Calu3 (cell line): ENCODE measurements around the gene SESTD1. TPM values are rescaled to one million over a fixed set of nuclear protein-coding genes. Genes with fewer than 3 reads are reported as not detected.
A peak's percentile ranks its signal among the peaks of the same experiment; 100 is the strongest.

ENCODE experiments used
- BruUV-seq: library from RNA; stranded (reverse); fragments of 400-500 nt; replicated peaks from 2 replicates; lab custom pipeline; 2021; lab: Mats Ljungman, UMichigan
- CTCF ChIA-PET: fragments of 300-600 bp; sonication (Branson Sonifier 250); formaldehyde crosslinking; loops from one replicate; lab custom pipeline; 2022; ENCODE audit warnings: antibody characterized with exemption; lab: Charles Lee
- DNase-seq: peaks from one replicate; pipeline ENCODE4 v3.0.0; 2022
- H3K27ac Mint-ChIP-seq: one replicate; pipeline ENCODE4 v1.8.0; 2022; ENCODE audit warnings: mixed read lengths; ENCODE audit not compliant: unreplicated experiment
- H3K27me3 Mint-ChIP-seq: one replicate; pipeline ENCODE4 v1.8.0; 2022; ENCODE audit warnings: mixed read lengths; ENCODE audit not compliant: unreplicated experiment
- H3K36me3 Mint-ChIP-seq: one replicate; pipeline ENCODE4 v1.8.0; 2022; ENCODE audit warnings: mild to moderate bottlenecking, moderate library complexity, mixed read lengths; ENCODE audit not compliant: insufficient read depth, unreplicated experiment
- H3K4me1 Mint-ChIP-seq: one replicate; pipeline ENCODE4 v1.8.0; 2022; ENCODE audit warnings: mild to moderate bottlenecking, low read depth, mixed read lengths; ENCODE audit not compliant: unreplicated experiment
- H3K4me3 Mint-ChIP-seq: one replicate; pipeline ENCODE4 v1.8.0; 2022; ENCODE audit warnings: mild to moderate bottlenecking, low read depth, moderate library complexity, mixed read lengths; ENCODE audit not compliant: unreplicated experiment
- H3K9me3 Mint-ChIP-seq: one replicate; pipeline ENCODE4 v1.8.0; 2022; ENCODE audit warnings: low read depth, mixed read lengths; ENCODE audit not compliant: unreplicated experiment
- CTCF ChIP-seq: fragments of 200-600 bp; IDR thresholded peaks from one replicate; pipeline ENCODE4 v1.8.0; 2022; ENCODE audit warnings: antibody characterized with exemption; ENCODE audit not compliant: unreplicated experiment
- intact Hi-C: fragments of 100-400 bp; cut with micrococcal nuclease; formaldehyde crosslinking; loops from one replicate; pipeline ENCODE4 v1.10.0; 2022; ENCODE audit not compliant: unreplicated experiment
- total RNA-seq: library from RNA; stranded (reverse); gene quantifications from 2 replicates; pipeline ENCODE4 v1.2.3, GENCODE V29; 2022

SESTD1 gene
- total RNA-seq, 1 experiment from 2014 or later = 145 TPM

GRCh38 chr2:179237209-179237946, 27.3 kb downstream of the SESTD1 start:
- no peak for DNase-seq
- intact Hi-C loops = loop anchor here (5.0 kb wide), 1 partner anchor 105 kb away; no protein-coding TSS in a partner anchor
- peaks cover 18% of the 10 kb centered on the region for H3K36me3 Mint-ChIP-seq
- H3K4me3 Mint-ChIP-seq = no peak overlapping the region
- peaks cover 8% of the 10 kb centered on the region for H3K9me3 Mint-ChIP-seq
- TF ChIP-seq CTCF = no peak
- H3K4me1 Mint-ChIP-seq = peaks cover 71% of the 10 kb centered on the region
- H3K27ac Mint-ChIP-seq = peak overlapping the region; percentile 21
- H3K27me3 Mint-ChIP-seq = no peaks in the 10 kb centered on the region
- BruUV-seq = no TSS peak
- CTCF ChIA-PET = no interaction called here

- CTCF ChIA-PET = interaction anchor here (0.7 kb wide), 1 partner anchor 1354 kb away, joined by 7 read pairs; no protein-coding TSS in a partner anchor
- Mint-ChIP-seq H3K9me3 (peaks cover 6% of the 10 kb centered on the region), H3K36me3 (peaks cover 13% of the 10 kb centered on the region), H3K27ac (peak overlapping the region; percentile 19), H3K4me3 (no peak overlapping the region), H3K4me1 (peaks cover 63% of the 10 kb centered on the region), H3K27me3 (no peaks in the 10 kb centered on the region)
- intact Hi-C loops = loop anchor here (5.0 kb wide), 1 partner anchor 107 kb away; no protein-coding TSS in a partner anchor
- DNase-seq = no peak
- BruUV-seq = no TSS peak
- TF ChIP-seq CTCF = no peak
These were observed 29.0 kb downstream of the SESTD1 start for GRCh38 chr2:179235463-179236108.

- Mint-ChIP-seq H3K36me3 (peaks cover 8% of the 10 kb centered on the region), H3K4me3 (no peak overlapping the region), H3K4me1 (peaks cover 63% of the 10 kb centered on the region), H3K9me3 (peaks cover 6% of the 10 kb centered on the region), H3K27me3 (no peaks in the 10 kb centered on the region), H3K27ac (no peak overlapping the region)
- BruUV-seq = no TSS peak
- intact Hi-C loops = loop anchor here (5.0 kb wide), 1 partner anchor 108 kb away; no protein-coding TSS in a partner anchor
- no peak for DNase-seq
- CTCF ChIA-PET = no interaction called here
- TF ChIP-seq CTCF = no peak
These were observed 29.9 kb downstream of the SESTD1 start for GRCh38 chr2:179234658-179235240.

- Mint-ChIP-seq H3K36me3 (peaks cover 10% of the 10 kb centered on the region), H3K4me1 (peaks cover 57% of the 10 kb centered on the region), H3K4me3 (no peak overlapping the region), H3K9me3 (peaks cover 6% of the 10 kb centered on the region), H3K27ac (no peak overlapping the region), H3K27me3 (no peaks in the 10 kb centered on the region)
- TF ChIP-seq CTCF = no peak
- CTCF ChIA-PET = interaction anchor here (1.1 kb wide), 1 partner anchor 377 kb away, joined by 3 read pairs; no protein-coding TSS in a partner anchor
- DNase-seq = no peak
- BruUV-seq = no TSS peak
- intact Hi-C loops = no loop called here
These were observed 30.8 kb downstream of the SESTD1 start for GRCh38 chr2:179233626-179234430.
